H9 (cell line): ENCODE results near the gene FHIT. TPM values are rescaled to one million over a fixed set of nuclear protein-coding genes. Genes with fewer than 3 reads are reported as not detected.

ENCODE experiments used
- DNase-seq: peaks from one replicate; pipeline ENCODE4 v3.0.0-alpha.2; 2017
- H2AFZ ChIP-seq: one replicate; pipeline ENCODE4 v1.6.1; 2013; ENCODE audit warnings: mild to moderate bottlenecking, low read length, control low read depth, moderate library complexity
- H2AK5ac ChIP-seq: 2 replicates; pipeline ENCODE4 v1.6.1; 2013; ENCODE audit warnings: low read length, control low read depth, mixed read lengths; ENCODE audit not compliant: insufficient read length
- H2BK120ac ChIP-seq: one replicate; pipeline ENCODE4 v1.6.1; 2013; ENCODE audit warnings: low read depth, mild to moderate bottlenecking, low read length, control low read depth, inconsistent platforms; ENCODE audit not compliant: poor library complexity, severe bottlenecking
- H2BK12ac ChIP-seq: 2 replicates; pipeline ENCODE4 v1.6.1; 2013; ENCODE audit warnings: low read length, control low read depth, mixed read lengths, low read depth; ENCODE audit not compliant: insufficient read length
- H2BK15ac ChIP-seq: 2 replicates; pipeline ENCODE4 v1.6.1; 2013; ENCODE audit warnings: low read depth, low read length, control low read depth
- H2BK20ac ChIP-seq: one replicate; pipeline ENCODE4 v1.6.1; 2013; ENCODE audit warnings: low read depth, mild to moderate bottlenecking, low read length, control low read depth, inconsistent platforms; ENCODE audit not compliant: poor library complexity, severe bottlenecking
- H2BK5ac ChIP-seq: 2 replicates; pipeline ENCODE4 v1.6.1; 2013; ENCODE audit warnings: low read length, control low read depth, mixed read lengths; ENCODE audit not compliant: insufficient read length
- H3K14ac ChIP-seq: 2 replicates; pipeline ENCODE4 v1.6.1; 2013; ENCODE audit warnings: low read length, control low read depth; ENCODE audit not compliant: insufficient read depth
- H3K18ac ChIP-seq: 2 replicates; pipeline ENCODE4 v1.6.1; 2013; ENCODE audit warnings: low read depth, mild to moderate bottlenecking, mixed read lengths, low read length, control low read depth; ENCODE audit not compliant: insufficient read length
- H3K23ac ChIP-seq: 2 replicates; pipeline ENCODE4 v1.6.1; 2013; ENCODE audit warnings: low read length, control low read depth, mixed read lengths, low read depth; ENCODE audit not compliant: insufficient read length
- H3K23me2 ChIP-seq: 2 replicates; pipeline ENCODE4 v1.6.1; 2013; ENCODE audit warnings: low read depth, mild to moderate bottlenecking, mixed read lengths, low read length, control low read depth; ENCODE audit not compliant: insufficient read length, poor library complexity, severe bottlenecking
- H3K27ac ChIP-seq: 2 replicates; pipeline ENCODE4 v1.5.1; 2013; ENCODE audit warnings: low read length, control low read depth, mixed read lengths, low read depth; ENCODE audit not compliant: insufficient read length
- H3K27me3 ChIP-seq: 2 replicates; pipeline ENCODE4 v1.6.1; 2013; ENCODE audit warnings: low read length, control low read depth, inconsistent platforms; ENCODE audit not compliant: insufficient read depth
- H3K4ac ChIP-seq: 2 replicates; pipeline ENCODE4 v1.6.1; 2013; ENCODE audit warnings: low read depth, mild to moderate bottlenecking, control low read depth, inconsistent platforms, low read length, moderate library complexity
- H3K4me1 ChIP-seq: 2 replicates; pipeline ENCODE4 v1.6.1; 2013; ENCODE audit warnings: low read length, control low read depth, inconsistent platforms; ENCODE audit not compliant: insufficient read depth
- H3K4me2 ChIP-seq: 2 replicates; pipeline ENCODE4 v1.6.1; 2013; ENCODE audit warnings: low read length, control low read depth, mixed read lengths; ENCODE audit not compliant: insufficient read length, insufficient read depth
- H3K56ac ChIP-seq: 2 replicates; pipeline ENCODE4 v1.6.1; 2013; ENCODE audit warnings: low read depth, mild to moderate bottlenecking, mixed read lengths, low read length, control low read depth; ENCODE audit not compliant: insufficient read length
- H3K79me1 ChIP-seq: 2 replicates; pipeline ENCODE4 v1.6.1; 2013; ENCODE audit warnings: low read depth, mild to moderate bottlenecking, moderate library complexity, low read length, control low read depth, inconsistent platforms; ENCODE audit not compliant: insufficient read depth, poor library complexity, severe bottlenecking
- H3K79me2 ChIP-seq: 2 replicates; pipeline ENCODE4 v1.6.1; 2013; ENCODE audit warnings: low read length, control low read depth, inconsistent platforms; ENCODE audit not compliant: insufficient read depth
- H3K9ac ChIP-seq: 2 replicates; pipeline ENCODE4 v1.6.1; 2013; ENCODE audit warnings: low read length, control low read depth, mixed read lengths; ENCODE audit not compliant: insufficient read length; ENCODE audit errors: extremely low read depth
- H3K9me3 ChIP-seq: one replicate; pipeline ENCODE4 v1.6.1; 2013; ENCODE audit warnings: low read depth, low read length, inconsistent platforms; ENCODE audit not compliant: control insufficient read depth
- H3T11ph ChIP-seq: one replicate; pipeline ENCODE4 v1.6.1; 2013; ENCODE audit warnings: mild to moderate bottlenecking, low read length, control low read depth, inconsistent platforms
- H4K20me1 ChIP-seq: one replicate; pipeline ENCODE4 v1.6.1; 2013; ENCODE audit not compliant: control insufficient read depth, insufficient read length, insufficient read depth
- H4K5ac ChIP-seq: 2 replicates; pipeline ENCODE4 v1.6.1; 2013; ENCODE audit warnings: low read depth, mild to moderate bottlenecking, mixed read lengths, low read length, control low read depth; ENCODE audit not compliant: insufficient read length
- H4K8ac ChIP-seq: replicated peaks from 2 replicates; pipeline ENCODE4 v1.6.1; 2013; ENCODE audit warnings: low read length, control low read depth, mixed read lengths, low read depth; ENCODE audit not compliant: insufficient read length
- H4K91ac ChIP-seq: 2 replicates; pipeline ENCODE4 v1.6.1; 2013; ENCODE audit warnings: low read depth, mild to moderate bottlenecking, moderate library complexity, mixed read lengths, low read length, control low read depth; ENCODE audit not compliant: insufficient read length
- H3K27ac Mint-ChIP-seq, 3 experiments: 2 replicates in 2 of 3; 3 replicates in 1 of 3; pipeline ENCODE4 v1.8.0; 2020 to 2021; ENCODE audit warnings: mixed read lengths in 3 of 3, mild to moderate bottlenecking in 1 of 3, moderate library complexity in 1 of 3
- H3K27me3 Mint-ChIP-seq: 2 replicates; pipeline ENCODE4 v1.8.0; 2021; ENCODE audit warnings: low read depth, mild to moderate bottlenecking, moderate library complexity, mixed read lengths
- H3K36me3 Mint-ChIP-seq, 3 experiments: 2 replicates in 2 of 3; 3 replicates in 1 of 3; pipeline ENCODE4 v1.8.0; 2020 to 2021; ENCODE audit warnings: low read depth in 3 of 3, mixed read lengths in 3 of 3; ENCODE audit not compliant: insufficient read depth in 1 of 3
- H3K4me1 Mint-ChIP-seq, 2 experiments: 2 replicates each; pipeline ENCODE4 v1.8.0; 2020; ENCODE audit warnings: mixed read lengths in 2 of 2
- H3K4me3 Mint-ChIP-seq, 2 experiments: 2 replicates in 1 of 2; 3 replicates in 1 of 2; pipeline ENCODE4 v1.8.0; 2020 to 2021; ENCODE audit warnings: mild to moderate bottlenecking in 2 of 2, mixed read lengths in 2 of 2, moderate library complexity in 1 of 2
- H3K9me3 Mint-ChIP-seq, 2 experiments: 2 replicates in 1 of 2; 3 replicates in 1 of 2; pipeline ENCODE4 v1.8.0; 2020; ENCODE audit warnings: mild to moderate bottlenecking in 2 of 2, mixed read lengths in 2 of 2, moderate library complexity in 1 of 2
- WGBS: extraction: QIAGEN DNeasy Blood & Tissue Kit; methylation state at CpG from one replicate; pipeline ENCODE4 v1.1.7; 2013; ENCODE audit warnings: missing lambda C conversion rate, low lambda C conversion rate, mixed read lengths; ENCODE audit not compliant: insufficient read length; ENCODE audit errors: extremely low coverage; 5-methylcytosine and 5-hydroxymethylcytosine counted together
- total RNA-seq: library from RNA; stranded (reverse); gene quantifications from 2 replicates; pipeline ENCODE4 v1.2.1, GENCODE V29; 2021
- TF ChIP-seq, protein P1 (sequence below): fragments of 200-600 bp; sonication (generic); conservative IDR thresholded peaks from 3 replicates; pipeline ENCODE4 v1.8.0; 2021; ENCODE audit warnings: antibody characterized with exemption, mild to moderate bottlenecking

Gene FHIT
- total RNA-seq, 1 experiment from 2014 or later, result 3.0 TPM

GRCh38 chr3:59818033-59818918 is 1433.0 kb downstream of the FHIT start:
- no peak overlapping the region for H4K8ac ChIP-seq
- no peak overlapping the region for H3K14ac ChIP-seq
- no peak overlapping the region for H3K4ac ChIP-seq
- H3K9me3 ChIP-seq, result no peaks in the 10 kb centered on the region
- H3K27ac Mint-ChIP-seq, result no peak overlapping the region
- H3K27me3 ChIP-seq, result no peaks in the 10 kb centered on the region
- H3K18ac ChIP-seq, result no peak overlapping the region
- H4K91ac ChIP-seq, result no peak overlapping the region
- H2BK15ac ChIP-seq, result no peak overlapping the region
- no peaks in the 10 kb centered on the region for H3K79me2 ChIP-seq
- H3K56ac ChIP-seq, result no peak overlapping the region
- H3K9ac ChIP-seq, result no peak overlapping the region
- H3K27ac ChIP-seq, result no peak overlapping the region
- no peak overlapping the region for H3K4me3 Mint-ChIP-seq
- no CpG with 5 or more reads among the region's 16 CpGs for WGBS
- TF ChIP-seq, protein P1, sequence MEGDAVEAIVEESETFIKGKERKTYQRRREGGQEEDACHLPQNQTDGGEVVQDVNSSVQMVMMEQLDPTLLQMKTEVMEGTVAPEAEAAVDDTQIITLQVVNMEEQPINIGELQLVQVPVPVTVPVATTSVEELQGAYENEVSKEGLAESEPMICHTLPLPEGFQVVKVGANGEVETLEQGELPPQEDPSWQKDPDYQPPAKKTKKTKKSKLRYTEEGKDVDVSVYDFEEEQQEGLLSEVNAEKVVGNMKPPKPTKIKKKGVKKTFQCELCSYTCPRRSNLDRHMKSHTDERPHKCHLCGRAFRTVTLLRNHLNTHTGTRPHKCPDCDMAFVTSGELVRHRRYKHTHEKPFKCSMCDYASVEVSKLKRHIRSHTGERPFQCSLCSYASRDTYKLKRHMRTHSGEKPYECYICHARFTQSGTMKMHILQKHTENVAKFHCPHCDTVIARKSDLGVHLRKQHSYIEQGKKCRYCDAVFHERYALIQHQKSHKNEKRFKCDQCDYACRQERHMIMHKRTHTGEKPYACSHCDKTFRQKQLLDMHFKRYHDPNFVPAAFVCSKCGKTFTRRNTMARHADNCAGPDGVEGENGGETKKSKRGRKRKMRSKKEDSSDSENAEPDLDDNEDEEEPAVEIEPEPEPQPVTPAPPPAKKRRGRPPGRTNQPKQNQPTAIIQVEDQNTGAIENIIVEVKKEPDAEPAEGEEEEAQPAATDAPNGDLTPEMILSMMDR, result no peak
- no peak overlapping the region for H2AFZ ChIP-seq
- peaks cover 0 to 2% of the 10 kb centered on the region in 2 experiments; a peak in 1 of 5 replicates for H3K9me3 Mint-ChIP-seq
- H2BK5ac ChIP-seq, result no peak overlapping the region
- no peaks in the 10 kb centered on the region for H4K20me1 ChIP-seq
- no peak overlapping the region for H2BK120ac ChIP-seq
- H3K79me1 ChIP-seq, result no peaks in the 10 kb centered on the region
- no peak overlapping the region for H2BK12ac ChIP-seq
- peaks cover 14 to 19% of the 10 kb centered on the region in 2 experiments for H3K4me1 Mint-ChIP-seq
- no peaks in the 10 kb centered on the region; the same call in 1 of the 2 replicates for H3K27me3 Mint-ChIP-seq
- no peak overlapping the region for H4K5ac ChIP-seq
- H3K4me2 ChIP-seq, result no peak overlapping the region
- H2BK20ac ChIP-seq, result no peak overlapping the region
- no peaks in the 10 kb centered on the region for H3K23me2 ChIP-seq
- no peak overlapping the region for H3T11ph ChIP-seq
- H3K23ac ChIP-seq, result no peak overlapping the region
- DNase-seq, result no peak
- H2AK5ac ChIP-seq, result no peak overlapping the region
- H3K4me1 ChIP-seq, result no peaks in the 10 kb centered on the region; the same call in 1 of the 2 replicates
- H3K36me3 Mint-ChIP-seq, result peaks cover 0 to 3% (median 0%) of the 10 kb centered on the region in 3 experiments; a peak in 1 of 7 replicates
